Stimulated activated CD4-positive, alpha-beta T cell treated with anti-CD3 and anti-CD28 coated beads, Interleukin-1b, Interleukin-23, amount 100 ng/mL, for 24 hours (primary cell): ENCODE results near the gene GZMB.
"Not testable (repeated sequence)": the region's sequence is repeated elsewhere in the genome, so short reads cannot be mapped to it uniquely, and the experiment has no call there.

Source experiments
- DNase-seq, 4 experiments: peaks; one replicate each; pipeline ENCODE4 v3.0.0-alpha.2; 2020; ENCODE audit warnings: low read depth in 4 of 4, low spot score in 1 of 4

GZMB gene, protein sequence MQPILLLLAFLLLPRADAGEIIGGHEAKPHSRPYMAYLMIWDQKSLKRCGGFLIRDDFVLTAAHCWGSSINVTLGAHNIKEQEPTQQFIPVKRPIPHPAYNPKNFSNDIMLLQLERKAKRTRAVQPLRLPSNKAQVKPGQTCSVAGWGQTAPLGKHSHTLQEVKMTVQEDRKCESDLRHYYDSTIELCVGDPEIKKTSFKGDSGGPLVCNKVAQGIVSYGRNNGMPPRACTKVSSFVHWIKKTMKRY

DNA sequence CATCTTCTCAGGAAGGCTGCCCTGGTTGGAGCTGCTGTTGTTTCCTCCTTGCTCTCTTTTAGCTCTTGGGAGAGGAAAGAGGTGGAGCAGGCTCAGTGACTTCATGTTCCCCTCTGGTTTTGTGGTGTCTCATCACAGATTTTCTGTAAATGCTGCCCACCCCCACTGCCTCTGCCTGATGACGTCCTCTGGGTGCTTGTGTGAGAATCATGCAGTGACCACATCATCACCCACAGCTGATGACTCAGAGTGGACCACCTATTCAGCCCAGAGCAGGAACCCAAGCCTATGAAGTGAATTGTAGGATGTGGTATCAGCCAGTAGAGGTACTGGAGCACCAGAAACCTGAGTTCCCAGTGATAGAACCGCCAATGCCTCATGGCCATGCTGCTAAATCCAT is at the start of gene GZMB:
Gene GZMB, minus strand, starts transcription at position 33 of the 400 bp plus-strand sequence. Its CDS starts 30 bp downstream, at position 3.
- DNase-seq, result peak in 3 of 4 experiments; percentile 21 to 62 (median 26)

DNA sequence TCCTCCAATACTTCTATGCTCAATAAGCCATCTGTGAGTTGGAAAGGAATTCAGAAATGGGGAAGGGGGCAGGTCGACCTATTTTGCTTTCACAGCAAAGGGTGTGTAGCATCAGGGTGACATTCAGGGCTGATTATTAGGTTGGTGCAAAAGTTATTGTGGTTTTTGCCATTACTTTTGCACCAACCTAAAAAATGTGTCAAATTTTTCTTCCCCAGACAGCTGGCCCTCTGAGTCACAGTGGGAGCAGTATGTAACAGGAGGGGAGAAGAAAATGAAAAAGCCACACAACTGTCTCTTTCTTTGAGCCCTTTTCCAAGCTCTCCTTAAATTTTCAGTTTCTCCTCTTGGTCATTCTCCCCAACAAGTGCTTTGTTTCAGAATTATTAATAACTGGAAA is 47.1 kb upstream of the GZMB start:
- DNase-seq, result no peak

DNA sequence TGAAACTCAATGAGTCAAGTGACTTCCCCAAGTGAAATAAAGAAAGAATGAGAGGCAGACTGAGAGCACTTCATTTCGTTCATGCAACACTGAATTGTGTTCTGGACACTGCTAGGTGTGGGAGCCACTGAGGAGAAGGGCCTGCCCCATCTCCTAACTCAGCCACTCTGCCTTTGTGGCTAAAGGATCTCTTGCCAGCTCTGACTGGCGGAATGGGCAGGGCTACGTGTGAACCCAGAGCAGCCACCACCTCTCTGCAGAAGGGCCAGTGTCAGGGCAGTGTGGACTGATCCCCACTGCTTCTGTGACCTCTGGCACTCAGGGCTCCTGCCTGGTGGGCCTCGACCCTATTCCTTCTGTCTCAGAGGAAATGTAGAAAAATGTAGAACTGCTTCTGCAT is 46.5 kb upstream of the GZMB start:
- DNase-seq, result no peak

DNA sequence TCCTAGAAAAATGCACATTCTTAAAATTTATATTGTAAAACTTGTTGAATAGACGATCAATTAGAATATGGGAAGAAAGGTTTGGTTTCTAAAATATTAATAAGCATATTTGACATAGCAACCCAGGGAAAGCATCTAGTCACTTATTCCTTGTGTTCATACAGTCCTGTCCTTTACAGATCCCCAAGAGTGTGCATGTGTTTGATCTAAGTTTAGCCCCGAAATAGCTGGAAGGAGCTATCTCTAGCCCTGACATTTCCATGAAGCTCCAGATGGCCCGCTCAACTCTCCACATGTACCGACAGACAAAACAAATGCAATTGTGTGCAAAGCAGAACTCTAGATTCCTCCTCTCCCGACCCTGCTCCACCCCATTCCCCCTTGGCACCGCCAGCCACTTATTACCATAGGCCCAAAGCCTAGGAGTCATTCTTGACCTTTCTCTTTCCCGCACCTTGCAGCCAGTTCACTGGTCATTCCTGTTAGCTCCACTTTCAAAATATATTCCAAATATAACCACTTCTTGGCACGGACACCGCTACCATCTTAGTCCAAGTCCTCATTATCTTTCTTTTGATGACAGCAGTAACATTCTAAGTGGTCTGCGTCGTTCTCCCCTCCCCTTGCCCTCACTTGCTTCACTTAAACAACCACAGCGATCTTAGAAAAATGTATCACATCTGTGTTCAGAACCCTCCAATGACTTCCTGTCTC is 45.4 kb upstream of the GZMB start:
- DNase-seq, result no peak

DNA sequence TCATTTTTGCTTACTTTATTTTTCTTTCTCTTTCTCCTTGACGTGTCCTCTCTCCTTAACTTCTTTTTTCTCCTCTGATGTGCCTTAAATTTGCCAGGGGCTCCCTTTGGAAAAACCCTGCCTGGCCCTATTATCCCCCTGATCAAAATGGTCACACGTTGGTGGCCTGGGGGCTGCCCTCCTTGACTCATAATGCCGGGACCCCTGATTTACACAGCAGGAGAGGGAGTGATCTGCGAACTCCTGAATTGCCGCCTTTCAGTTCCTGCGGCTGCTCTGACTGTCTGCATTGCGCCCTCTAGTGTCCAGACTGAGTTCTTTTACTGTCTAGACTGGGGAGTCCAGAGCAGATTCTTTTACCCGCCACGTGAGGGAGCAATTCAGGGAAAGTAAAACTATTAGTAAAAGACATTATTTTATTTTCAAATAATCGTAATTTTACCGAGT is 44.8 kb upstream of the GZMB start:
- DNase-seq, result peak; percentile 58 to 76 (median 63)

DNA sequence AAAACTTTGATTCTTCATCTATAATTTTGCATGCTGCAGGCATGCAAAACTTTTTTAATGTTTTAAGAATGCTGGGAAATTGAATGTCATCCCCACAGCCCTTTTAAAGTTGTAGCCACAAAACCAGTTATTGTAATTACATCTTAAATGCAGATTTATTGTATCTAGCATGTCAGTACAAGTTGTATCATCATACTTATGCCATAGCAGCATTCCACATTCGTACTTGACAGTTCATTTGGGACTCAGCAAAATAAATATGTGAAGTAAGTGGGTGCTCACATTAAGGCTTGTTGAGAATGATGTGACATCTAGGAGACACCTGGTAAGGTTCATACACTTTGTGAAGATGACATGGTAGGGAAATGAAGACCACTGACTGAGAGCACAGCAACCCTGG is 44.0 kb upstream of the GZMB start:
- no peak for DNase-seq

DNA sequence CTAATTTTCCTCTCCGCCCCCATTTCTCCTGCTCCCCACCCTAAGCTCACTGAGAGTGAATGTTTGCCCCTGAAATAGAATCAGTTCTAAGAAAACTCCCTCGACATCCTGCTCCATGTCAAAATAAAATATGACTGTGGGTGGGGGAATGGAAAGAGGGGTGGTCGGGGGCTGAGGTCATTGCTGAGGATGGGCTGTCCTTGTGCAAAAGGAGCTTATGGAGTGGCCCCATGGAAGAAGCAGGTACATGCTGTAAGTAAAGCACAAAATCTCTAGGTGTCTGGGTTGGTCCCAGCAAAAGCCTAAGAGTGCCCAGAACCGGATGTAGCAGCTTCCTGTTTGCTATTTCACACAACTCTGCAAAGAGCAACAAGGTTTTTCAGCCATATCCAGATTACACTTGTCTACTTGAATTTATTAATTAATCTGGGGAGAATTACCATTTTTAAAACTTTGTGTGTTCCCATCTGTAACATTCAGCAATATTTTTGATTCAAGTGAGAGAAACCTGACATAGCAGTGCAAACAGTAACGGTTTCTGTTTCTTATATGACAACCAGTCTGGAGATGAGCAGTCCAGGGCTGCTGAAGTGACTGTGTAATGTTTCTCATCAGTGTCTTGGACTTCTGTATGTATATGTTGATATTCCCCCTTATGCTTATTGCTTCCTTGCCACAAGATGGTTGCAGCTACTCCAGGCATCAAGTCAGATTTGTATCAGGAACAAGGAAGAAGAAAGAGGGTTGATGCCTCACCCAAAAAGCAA is 40.4 kb upstream of the GZMB start:
- DNase-seq, result peak in 1 of 4 experiments; percentile 42

DNA sequence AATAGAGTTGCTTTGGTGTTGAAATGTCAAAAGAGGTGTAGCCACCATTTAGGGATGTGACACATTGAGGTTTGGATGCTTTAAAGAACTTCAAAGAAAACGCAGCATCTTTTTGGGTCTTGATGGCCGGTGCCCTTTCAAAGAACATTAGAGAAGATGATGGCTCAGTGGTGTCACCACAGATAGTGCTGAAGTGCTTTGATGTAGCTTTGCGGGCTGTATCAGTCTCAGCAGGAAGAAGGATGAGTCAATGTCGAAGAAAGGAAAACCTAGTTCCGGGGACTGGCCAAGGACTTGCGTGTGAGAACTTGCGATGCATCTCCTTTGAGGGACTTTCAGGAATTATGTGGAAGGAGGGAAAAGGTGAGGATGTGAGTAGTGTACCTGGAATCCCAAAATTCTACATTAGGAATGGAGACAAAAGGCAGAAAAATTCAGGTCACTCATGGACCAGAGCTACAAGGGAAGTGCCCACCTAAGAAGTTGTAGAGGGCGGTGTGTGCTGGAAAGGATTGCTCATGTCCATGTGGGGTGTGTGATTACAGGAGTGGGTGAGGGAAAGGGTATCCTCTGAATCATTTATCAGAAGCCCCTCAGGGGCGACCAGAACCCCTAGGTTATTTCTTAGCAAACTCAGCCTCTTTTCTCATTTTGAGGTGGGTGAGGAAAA is 39.7 kb upstream of the GZMB start:
- peak in 2 of 4 experiments; percentile 25 to 56 for DNase-seq

DNA sequence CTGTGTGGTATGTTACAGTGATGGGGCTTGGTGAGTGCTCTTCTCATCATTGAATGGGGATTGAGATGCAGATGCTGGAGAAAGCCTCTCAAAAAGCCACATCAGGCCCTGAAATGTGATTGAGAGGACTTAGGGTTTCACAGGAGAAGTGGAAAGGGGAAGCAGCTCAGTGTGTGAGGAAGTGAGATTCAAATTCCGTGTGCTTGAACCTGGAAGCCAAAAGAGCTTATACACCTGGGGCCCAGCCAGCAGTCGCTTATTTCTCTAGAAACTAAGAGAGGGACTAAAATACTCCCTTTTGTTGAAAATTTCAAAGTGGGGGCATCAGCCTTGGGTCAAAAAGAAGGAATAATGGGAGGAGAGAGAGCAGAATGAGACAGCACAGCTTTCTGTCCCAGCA is 39.1 kb upstream of the GZMB start:
- no peak for DNase-seq

DNA sequence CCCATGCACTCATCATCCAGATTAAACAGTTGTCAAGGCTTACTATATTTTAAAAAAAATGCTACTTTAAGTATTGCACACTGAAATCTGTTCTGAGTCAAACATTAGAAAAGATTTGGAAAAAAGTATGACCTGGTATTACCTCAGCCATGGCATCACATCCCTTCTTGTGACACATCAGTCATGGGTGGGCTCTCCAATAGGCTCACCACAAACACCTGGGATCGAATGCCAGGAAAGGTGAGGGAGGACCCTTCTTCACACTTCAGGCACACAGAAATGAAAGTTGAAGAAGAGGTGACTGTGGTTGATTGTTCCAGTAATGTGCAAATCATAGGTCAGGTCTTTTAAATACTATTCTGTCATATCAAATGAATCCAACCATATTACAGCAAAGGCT is 36.6 kb upstream of the GZMB start:
- no peak for DNase-seq

DNA sequence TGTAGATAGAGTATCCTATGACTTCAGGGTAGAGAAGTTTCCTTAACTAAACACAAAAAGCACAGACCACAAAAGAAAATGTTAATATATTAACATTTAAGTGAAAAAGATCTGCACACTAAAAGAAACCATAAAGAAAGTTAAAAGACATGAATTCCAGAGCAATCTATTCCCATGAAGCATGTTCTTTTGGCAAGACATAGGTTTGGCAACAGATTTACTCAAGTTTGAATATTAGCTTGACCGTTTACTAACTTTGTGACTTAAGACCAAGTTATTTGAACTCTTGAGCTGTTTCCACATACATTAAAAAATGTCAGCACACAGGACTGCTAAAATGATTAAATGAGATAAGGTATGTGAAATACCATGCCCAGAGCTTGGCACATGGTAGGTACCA is 35.7 kb upstream of the GZMB start:
- DNase-seq, result no peak

DNA sequence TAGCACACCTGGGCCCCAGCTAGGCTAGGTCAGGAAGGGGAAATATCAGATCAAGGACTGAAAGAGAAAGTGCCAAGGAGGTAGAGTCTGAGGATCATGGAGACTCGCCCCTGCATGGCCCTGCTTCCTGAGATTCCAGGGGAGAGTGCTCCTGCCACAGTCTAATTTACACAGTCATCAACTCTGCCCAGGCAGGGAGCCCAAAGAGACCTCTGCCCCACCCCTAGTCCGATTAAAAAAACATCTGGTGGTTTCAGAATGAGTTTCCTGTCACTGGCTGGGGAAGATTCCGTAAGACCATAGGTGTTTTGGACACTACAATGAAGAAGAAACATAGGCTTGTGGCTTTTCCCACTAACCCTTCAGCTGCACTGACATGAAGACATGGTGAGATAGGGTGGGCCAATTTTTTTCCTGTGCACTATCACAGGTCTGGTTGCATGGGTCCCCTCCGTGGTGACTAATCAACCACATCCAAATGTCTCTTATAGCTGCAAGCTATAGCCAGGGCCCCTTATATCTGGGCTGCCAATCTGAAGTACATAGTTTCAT is 31.5 kb upstream of the GZMB start:
- DNase-seq, result no peak

DNA sequence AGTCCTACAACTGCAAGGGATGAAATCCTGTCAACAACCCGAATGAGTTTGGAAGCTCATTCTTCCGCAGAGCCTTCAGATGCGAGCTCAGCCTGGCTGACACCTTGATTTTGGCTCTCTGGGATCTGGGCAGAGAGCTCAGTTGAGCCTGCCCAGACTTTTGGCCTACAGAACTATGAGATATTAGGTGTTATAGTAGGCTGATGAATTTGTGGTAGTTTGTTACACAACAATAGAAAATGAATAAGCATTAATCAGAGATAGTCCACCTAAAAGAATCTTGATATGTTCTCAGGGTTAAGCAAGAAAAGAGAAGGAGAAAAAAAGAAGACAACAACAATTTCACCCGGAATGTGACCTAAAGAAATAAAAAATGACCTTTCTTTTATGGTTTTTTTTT is 30.4 kb upstream of the GZMB start:
- no peak for DNase-seq

DNA sequence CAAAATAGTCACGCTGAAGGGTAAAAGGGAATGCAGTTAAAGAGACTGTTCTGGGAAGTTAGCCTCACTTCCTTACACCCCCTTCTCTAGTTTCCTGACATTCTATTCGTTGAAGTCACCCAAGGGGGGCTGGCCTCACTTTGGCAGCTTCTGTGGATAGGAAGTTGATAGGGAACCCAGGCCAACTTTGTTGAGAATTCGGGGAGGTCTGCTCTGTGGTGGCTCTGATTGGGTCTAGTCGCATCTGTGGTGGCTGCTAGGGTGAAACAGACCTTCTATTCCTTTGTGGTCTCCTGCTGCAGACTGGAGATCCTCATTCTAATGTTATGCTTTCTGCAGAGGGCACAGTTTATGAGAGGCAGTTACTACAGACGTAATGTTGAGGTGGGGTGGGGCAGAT is 28.8 kb upstream of the GZMB start:
- DNase-seq, result no peak

DNA sequence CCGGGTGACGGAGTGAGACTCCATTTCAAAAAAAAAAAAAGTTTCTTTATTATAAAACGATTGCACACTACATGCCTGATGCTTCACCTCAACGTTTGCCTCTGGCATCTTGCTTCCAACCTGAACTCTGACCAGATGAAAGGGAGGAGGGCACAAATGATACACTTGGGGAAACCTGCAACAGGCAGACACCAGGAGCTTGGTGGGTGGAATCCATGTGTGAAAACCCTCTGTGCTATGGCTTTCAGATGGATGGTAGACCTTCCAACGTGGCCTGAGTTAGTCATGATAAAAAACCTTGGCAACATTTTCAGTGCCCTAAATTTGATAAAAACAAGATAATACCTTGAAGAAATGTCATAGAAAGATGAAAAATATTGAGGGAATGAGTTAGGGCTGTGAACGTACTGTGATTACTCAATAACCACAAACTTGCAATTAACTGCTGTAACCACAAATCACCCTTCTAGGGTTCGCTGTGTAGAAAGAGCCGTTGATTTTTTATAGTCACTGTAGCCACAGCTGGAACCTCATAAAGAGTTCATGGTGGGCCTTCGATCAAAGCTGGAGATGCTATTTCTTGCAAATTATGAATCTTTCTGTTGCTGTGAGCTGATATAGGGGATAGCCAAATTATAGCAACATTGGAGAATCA is 26.1 kb upstream of the GZMB start:
- DNase-seq, result no peak

DNA sequence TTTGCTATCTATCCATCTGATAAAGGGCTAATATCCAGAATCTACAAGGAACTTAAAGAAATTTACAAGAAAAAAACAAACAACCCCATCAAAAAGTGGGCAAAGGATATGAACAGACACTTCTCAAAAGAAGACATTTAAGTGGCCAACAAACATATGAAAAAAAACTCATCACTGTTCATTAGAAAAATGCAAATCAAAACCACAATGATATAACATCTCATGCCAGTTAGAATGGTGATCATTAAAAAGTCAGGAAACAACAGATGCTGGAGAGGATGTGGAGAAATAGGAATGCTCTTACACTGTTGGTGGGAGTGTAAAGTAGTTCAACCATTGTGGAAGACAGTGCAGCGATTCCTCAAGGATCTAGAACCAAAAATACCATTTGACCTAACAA is 14.4 kb upstream of the GZMB start:
- not testable (repeated sequence) for DNase-seq

DNA sequence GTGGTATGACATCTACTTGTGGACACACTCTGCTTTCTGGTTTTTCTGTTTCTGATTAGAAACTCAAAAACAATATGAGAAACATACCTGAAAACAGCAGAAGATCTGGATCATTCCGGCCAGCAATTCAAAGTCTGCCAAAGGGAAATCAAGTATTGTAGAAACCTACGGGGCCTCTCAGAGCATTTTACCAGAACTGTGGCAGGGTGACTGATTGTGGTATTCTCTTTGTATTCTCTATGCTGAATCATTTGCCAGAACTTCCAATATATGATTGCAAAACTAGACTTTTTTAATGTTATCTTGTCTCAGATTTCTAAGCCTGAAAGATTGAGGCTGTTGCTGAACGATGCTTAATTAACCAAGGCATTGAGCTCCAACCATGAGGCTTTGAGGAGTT is 5.9 kb upstream of the GZMB start:
- no peak for DNase-seq

DNA sequence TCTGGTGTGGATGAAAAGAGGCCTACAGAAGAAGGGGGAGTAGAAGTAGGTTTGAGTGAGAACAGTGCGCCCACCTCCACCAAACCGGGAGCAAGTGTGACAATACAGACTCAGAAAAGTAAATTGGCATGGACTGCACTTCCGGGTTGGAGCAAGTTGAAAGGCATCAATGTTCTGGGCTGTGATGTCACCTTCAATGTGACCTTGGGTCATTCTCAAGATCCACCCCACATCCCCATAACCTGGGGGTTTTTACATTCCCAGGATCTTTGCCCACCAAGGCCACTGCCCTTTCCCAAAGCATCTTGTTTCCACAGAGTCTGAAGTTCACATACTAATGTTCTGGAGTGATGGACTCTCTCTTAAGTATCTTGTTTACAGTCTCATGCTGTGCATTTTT is 5.3 kb upstream of the GZMB start:
- DNase-seq, result no peak

DNA sequence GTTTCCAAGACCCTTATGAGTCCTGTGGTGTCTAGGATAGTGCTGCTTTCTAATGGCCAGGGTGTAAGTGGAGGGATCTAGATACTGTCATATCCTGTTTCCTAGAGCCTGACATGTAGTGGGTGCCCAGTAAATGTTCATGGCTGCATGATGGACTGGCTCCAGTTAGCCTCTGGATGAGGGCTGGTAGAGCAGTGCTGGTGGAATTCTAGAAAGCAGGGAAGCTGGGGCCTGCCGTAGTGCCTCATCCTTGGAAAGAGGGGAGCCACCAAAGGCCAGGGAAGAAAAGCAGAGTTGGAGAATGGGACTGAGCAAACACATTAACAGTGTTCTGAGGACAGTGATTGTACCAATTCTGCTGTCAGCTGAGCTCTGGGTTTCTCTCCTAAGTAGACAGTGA is 637 bp downstream of the GZMB start:
- no peak for DNase-seq

DNA sequence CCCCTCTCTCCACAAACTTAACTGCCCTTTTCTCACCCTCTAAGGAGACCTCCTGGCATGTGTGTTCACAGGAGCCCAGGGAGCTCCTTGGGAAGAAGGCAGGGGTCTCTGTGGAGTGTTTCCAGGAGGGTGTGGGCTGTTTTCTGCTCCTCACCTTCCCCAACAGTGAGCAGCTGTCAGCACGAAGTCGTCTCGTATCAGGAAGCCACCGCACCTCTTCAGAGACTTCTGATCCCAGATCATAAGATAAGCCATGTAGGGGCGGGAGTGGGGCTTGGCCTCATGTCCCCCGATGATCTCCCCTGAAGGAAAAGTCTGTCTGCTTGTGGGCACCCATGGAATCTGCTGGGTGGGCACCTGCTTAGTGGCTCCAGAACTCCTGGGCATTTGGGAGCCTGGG is 1.2 kb downstream of the GZMB start:
- no peak for DNase-seq

DNA sequence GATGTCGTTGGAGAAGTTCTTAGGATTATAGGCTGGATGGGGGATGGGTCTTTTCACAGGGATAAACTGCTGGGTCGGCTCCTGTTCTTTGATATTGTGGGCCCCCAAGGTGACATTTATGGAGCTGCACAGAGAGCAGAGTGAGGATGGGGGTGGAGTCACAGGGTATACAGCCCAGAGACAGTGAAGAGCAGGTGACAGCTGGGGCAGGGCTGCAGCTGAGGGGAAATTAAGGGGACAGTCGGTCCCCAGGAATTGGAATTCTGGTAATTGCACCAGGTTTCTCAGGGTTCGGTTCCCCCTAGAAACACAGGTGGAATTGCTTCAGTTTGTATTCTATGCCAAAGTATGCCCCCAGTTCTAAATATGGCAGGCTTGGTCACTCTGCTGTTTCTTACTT is 1.7 kb downstream of the GZMB start:
- DNase-seq, result no peak
